ENCODE measurements around the gene PIGV.

GRCh38 chr1:26797627-26798026, 9.9 kb downstream of the PIGV start:
- TF ChIP-seq CTCF (IDR thresholded peaks at IDR 0.05; ENCODE audit: insufficient read depth, low read length, poor library complexity, severe bottlenecking), result no peak
- TF ChIP-seq EZH2phosphoT487 (conservative IDR thresholded peaks at IDR 0.05; ENCODE audit: low read length), result no peak
